Fibroblast of lung (primary cell): ENCODE measurements around the gene PRICKLE1. TPM values are rescaled to one million over a fixed set of nuclear protein-coding genes. Genes with fewer than 3 reads are reported as not detected.
"Not testable (repeated sequence)": the region's sequence is repeated elsewhere in the genome, so short reads cannot be mapped to it uniquely, and the experiment has no call there.

Experiments used
- DNase-seq, 2 donors: peaks; one replicate each; pipeline versions ENCODE4 v3.0.0 to v3.0.0-alpha.2; 2010; ENCODE audit warnings: low read depth in 2 of 2
- H2AFZ ChIP-seq: 2 replicates; pipeline ENCODE4 v1.5.1; 2012; ENCODE audit warnings: low read length, control low read depth, inconsistent platforms
- H3K27ac ChIP-seq: 2 replicates; pipeline ENCODE4 v1.5.1; 2011; ENCODE audit warnings: low read length, control low read depth; ENCODE audit not compliant: insufficient read depth
- H3K27me3 ChIP-seq: 2 replicates; pipeline ENCODE4 v1.5.1; 2011; ENCODE audit warnings: mild to moderate bottlenecking, low read length; ENCODE audit not compliant: control insufficient read depth, insufficient read depth
- H3K36me3 ChIP-seq: 2 replicates; pipeline ENCODE4 v1.5.1; 2011; ENCODE audit warnings: low read length; ENCODE audit not compliant: control insufficient read depth, insufficient read depth
- H3K4me1 ChIP-seq: 2 replicates; pipeline ENCODE4 v1.5.1; 2011; ENCODE audit warnings: low read length; ENCODE audit not compliant: control insufficient read depth, insufficient read depth; ENCODE audit errors: extremely low read depth
- H3K4me2 ChIP-seq: 2 replicates; pipeline ENCODE4 v1.5.1; 2011; ENCODE audit warnings: low read length, control low read depth; ENCODE audit not compliant: insufficient read depth; ENCODE audit errors: extremely low read depth
- H3K4me3 ChIP-seq, 4 experiments: fragments of 200-600 bp in 1 of 4; sonication (generic) in 1 of 4; replicated peaks in 1 of 4; 2 replicates each; pipeline ENCODE4 v1.5.1; 2011 to 2016; ENCODE audit warnings: low read length in 4 of 4, low read depth in 3 of 4, mild to moderate bottlenecking in 3 of 4, control low read depth in 2 of 4, inconsistent platforms in 1 of 4, mixed read lengths in 1 of 4; ENCODE audit not compliant: insufficient read depth in 1 of 4; ENCODE audit errors: control extremely low read depth in 1 of 4
- H3K79me2 ChIP-seq: 2 replicates; pipeline ENCODE4 v1.5.1; 2012; ENCODE audit warnings: mild to moderate bottlenecking, low read length, inconsistent platforms; ENCODE audit not compliant: control insufficient read depth, insufficient read depth
- H3K9ac ChIP-seq: 2 replicates; pipeline ENCODE4 v1.5.1; 2011; ENCODE audit warnings: mild to moderate bottlenecking, low read length, control low read depth; ENCODE audit not compliant: insufficient read depth
- H3K9me3 ChIP-seq: 2 replicates; pipeline ENCODE4 v1.5.1; 2012; ENCODE audit warnings: low read depth, low read length; ENCODE audit not compliant: control insufficient read depth, insufficient read depth
- H4K20me1 ChIP-seq: 2 replicates; pipeline ENCODE4 v1.5.1; 2011; ENCODE audit warnings: low read length; ENCODE audit not compliant: control insufficient read depth, insufficient read depth; ENCODE audit errors: extremely low read depth
- CTCF ChIP-seq, 2 donors: IDR thresholded peaks in 1 of 2; conservative IDR thresholded peaks in 1 of 2; 1 replicate in 1 of 2; 2 replicates in 1 of 2; pipeline ENCODE4 v1.5.1; 2011 to 2012; ENCODE audit warnings: low read length in 2 of 2, control low read depth in 1 of 2, inconsistent platforms in 1 of 2, low read depth in 1 of 2, mild to moderate bottlenecking in 1 of 2
- EZH2 ChIP-seq: IDR thresholded peaks from 2 replicates; pipeline ENCODE4 v1.5.1; 2012; ENCODE audit warnings: low read length, control low read depth, mild to moderate bottlenecking; ENCODE audit errors: missing control alignments
- polyA plus RNA-seq, 2 donors: library from polyadenylated mRNA; depleted of rRNA in 1 of 2; stranded (reverse) in 1 of 2; unstranded in 1 of 2; fragments of >200 nt; gene quantifications; 2 replicates each; pipeline ENCODE4 v1.2.1, GENCODE V29; 2011 to 2012; ENCODE audit warnings: missing spikeins in 1 of 2
- total RNA-seq: library from RNA; depleted of rRNA; stranded (reverse); fragments of >200 nt; gene quantifications from 2 replicates; pipeline ENCODE4 v1.2.1, GENCODE V29; 2014

PRICKLE1 gene
- total and polyA plus RNA-seq, 2 donors (not counting 1 experiment from before 2014, with no cell fraction given) = 3.4 to 9.6 TPM

GRCh38 chr12:42541965-42542364, 47.6 kb downstream of the PRICKLE1 start:
- Histone ChIP-seq H3K4me2 (no peak overlapping the region), H3K27ac (no peak overlapping the region), H3K27me3 (no peaks in the 10 kb centered on the region), H3K36me3 (no peaks in the 10 kb centered on the region), H3K79me2 (no peaks in the 10 kb centered on the region), H3K9ac (no peak overlapping the region), H4K20me1 (no peaks in the 10 kb centered on the region), H3K4me1 (no peaks in the 10 kb centered on the region), H3K9me3 (no peaks in the 10 kb centered on the region), H3K4me3 (no peak overlapping the region), H2AFZ (no peak overlapping the region)
- TF ChIP-seq CTCF (conservative IDR thresholded peaks at IDR 0.05 in 1 of 2, IDR thresholded peaks at IDR 0.05 in 1 of 2; ENCODE audit: low read depth in 1 of 2, low read length in 2 of 2) (no peak), EZH2 (no peak)
- no peak for DNase-seq

DNA sequence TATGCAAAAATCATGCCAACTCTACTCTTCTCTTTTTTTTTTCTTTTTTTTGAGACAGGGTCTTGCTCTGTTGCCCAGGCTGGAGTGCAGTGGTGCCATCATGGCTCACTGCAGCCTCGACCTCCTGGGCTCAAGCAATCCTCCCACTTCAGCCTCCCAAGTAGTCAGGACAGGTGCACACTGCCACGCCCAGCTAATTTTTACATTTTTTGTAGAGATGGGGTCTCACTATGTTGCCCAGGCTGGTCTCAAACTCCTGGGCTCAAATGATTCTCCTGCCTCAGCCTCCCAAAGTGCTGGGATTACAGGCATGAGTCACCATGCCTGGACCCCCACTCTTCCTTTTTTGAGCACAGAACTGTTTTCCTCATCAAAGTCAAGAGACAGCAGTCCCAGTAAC, 48.2 kb downstream of the PRICKLE1 start:
- H3K4me1 ChIP-seq, H3K36me3 ChIP-seq, H2AFZ ChIP-seq, DNase-seq, H4K20me1 ChIP-seq, H3K9me3 ChIP-seq, H3K79me2 ChIP-seq, H3K4me3 ChIP-seq, H3K4me2 ChIP-seq, H3K27me3 ChIP-seq, H3K9ac ChIP-seq, H3K27ac ChIP-seq: not testable (repeated sequence)

GRCh38 chr12:42539696-42540095, 49.9 kb downstream of the PRICKLE1 start:
- Histone ChIP-seq H3K79me2 (no peaks in the 10 kb centered on the region), H3K4me2 (no peak overlapping the region), H3K27ac (no peak overlapping the region), H3K4me1 (no peaks in the 10 kb centered on the region), H3K9ac (no peak overlapping the region), H3K36me3 (no peaks in the 10 kb centered on the region), H3K4me3 (no peak overlapping the region), H3K9me3 (no peaks in the 10 kb centered on the region), H2AFZ (no peak overlapping the region), H3K27me3 (no peaks in the 10 kb centered on the region), H4K20me1 (no peaks in the 10 kb centered on the region)
- DNase-seq = no peak
- TF ChIP-seq EZH2 (no peak), CTCF (conservative IDR thresholded peaks at IDR 0.05 in 1 of 2, IDR thresholded peaks at IDR 0.05 in 1 of 2; ENCODE audit: low read depth in 1 of 2, low read length in 2 of 2) (no peak)
